HCEC 1CT (cell line): Measurements from ENCODE around the gene LSR.

Experiments
- DNase-seq: peaks from one replicate; pipeline ENCODE4 v3.0.0-alpha.2; 2017

Gene LSR

DNA sequence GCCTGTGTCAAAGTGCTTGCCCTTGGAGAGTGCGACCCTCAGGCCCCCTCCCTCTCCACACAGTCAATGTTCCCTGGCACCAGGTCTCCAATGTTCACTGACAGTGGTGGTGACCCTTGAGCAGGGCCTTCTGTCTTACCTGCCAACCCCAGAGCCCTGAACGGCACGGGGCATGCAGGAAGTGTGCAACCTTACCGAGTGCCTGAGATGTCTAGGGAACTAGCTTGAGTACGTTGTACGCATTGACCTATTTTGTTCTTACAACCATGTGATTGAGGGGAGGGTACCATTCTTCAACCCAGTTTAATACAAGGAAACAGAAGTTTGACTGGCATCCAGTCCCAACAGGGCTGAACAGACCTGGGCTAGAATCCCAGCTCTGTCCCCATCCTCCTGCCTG, 56.4 kb downstream of the LSR start:
- DNase-seq = no peak

DNA sequence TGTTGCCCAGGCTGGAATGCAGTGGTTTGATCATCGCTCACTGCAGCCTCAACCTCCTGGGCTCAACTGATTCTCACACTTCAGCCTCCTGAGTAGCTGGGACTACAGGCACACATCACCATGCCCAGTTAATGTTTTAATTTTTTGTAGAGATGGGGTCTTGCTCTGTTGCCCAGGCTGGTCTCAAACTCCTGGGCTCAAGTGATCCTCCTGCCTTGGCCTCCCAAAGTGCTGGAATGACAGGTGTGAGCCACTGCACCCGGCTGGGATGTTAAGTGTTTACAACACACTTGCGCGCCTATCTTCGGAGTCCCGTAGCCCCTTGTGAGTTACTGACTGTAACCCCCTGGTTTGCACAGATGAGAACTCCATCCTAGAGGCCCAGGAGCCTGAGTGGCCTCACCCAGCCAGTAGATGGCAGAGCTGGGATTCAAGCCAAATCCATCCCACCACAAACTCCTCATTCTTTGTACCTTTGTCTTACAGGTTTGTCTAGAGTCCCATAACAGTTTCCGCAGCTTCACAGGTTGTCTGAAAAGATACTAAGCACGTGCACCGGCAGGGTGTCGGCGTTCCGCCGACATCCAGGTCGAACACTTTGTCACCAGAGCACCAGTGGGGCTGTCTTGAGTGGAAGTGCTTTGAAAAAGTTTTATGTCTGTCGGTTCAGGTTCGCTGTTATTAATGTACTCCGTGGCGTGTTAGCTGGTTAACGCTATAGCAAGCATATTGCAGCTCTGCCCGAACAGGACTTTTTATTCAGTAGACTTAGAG, 57.9 kb downstream of the LSR start:
- no peak for DNase-seq

DNA sequence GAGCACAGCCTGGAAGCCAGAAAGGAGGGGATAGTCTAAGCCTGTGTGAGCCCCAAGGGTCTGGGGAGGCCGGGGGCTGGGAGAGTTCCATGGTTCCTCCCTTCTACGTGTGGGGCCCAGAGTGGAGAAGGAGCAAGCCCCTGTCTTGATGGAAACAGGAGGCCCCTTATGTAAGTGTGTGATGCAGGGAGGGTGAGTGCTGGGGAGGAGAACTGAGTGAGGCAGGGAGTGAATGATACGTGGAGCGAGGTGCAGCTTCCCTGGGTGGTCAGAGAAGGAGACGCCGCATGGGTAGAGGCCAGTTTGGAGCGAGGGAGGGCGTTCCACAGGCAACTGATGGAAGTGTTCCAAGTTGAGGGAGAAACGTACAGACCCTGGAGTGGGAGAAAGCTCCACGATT, 59.1 kb downstream of the LSR start:
- no peak for DNase-seq

DNA sequence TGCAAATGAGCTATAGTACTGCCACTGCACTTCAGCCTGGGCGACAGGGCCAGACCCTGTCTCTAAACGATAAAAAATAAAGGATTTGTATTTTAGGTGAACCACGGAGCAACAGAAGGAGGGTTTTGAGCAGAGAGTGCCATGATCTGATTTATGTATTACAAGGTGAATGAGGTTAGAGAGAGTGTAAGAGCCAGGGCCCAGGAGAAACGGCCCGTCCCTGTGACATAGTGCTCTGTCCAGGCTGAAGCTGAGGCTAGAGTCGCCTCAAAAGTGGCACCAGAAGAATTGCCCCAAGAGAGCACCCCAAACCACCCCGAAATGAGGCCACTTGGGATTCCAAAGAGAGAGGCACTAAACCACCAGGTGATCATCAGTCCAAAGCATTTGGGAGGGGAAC, 60.1 kb downstream of the LSR start:
- no peak for DNase-seq

DNA sequence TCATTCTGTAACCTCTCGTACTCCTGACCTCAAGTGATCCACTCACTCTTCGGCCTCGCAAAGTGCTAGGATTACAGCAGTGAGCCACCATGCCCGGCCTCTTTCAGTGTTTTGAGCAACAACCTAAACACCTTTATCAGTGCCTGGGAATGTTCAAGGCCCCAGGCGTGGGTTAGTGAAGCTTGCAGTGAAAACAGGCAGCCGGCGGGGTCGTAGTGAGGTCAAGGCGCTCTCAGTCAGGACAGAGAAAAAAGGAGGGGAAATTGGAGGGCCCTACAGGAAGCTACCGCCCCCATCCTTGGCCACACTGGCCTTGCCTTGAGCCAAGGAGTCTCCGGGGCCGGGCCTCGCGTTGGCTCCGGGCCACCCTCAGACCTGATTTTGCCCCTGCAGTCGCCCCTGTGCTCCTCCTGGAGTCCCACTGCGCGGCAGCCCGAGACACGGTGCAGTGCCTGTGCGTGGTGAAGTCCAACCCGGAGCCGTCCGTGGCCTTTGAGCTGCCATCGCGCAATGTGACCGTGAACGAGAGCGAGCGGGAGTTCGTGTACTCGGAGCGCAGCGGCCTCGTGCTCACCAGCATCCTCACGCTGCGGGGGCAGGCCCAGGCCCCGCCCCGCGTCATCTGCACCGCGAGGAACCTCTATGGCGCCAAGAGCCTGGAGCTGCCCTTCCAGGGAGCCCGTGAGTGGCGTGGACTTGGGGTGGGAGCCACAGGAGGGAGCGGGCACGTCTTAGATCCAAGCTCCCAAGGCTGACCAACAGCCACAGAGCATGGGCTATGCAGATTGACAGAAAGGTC, 60.9 kb downstream of the LSR start:
- no peak for DNase-seq

DNA sequence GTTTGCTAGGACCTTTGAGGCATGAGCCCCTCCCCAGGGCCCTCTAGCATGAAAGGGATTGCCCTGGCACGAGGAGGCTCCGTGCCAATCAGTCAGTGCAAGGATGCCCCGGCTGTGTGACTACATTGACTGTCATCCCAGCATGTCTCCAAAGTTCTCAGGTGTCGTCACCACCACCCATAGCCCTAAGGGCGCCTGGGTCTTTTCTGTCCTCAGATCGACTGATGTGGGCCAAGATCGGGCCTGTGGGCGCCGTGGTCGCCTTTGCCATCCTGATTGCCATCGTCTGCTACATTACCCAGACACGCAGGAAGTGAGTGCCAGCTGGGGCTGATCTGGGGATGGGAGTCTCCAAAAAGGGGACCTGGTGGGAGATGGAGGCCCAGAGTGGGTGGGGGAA, 61.5 kb downstream of the LSR start:
- DNase-seq = no peak

DNA sequence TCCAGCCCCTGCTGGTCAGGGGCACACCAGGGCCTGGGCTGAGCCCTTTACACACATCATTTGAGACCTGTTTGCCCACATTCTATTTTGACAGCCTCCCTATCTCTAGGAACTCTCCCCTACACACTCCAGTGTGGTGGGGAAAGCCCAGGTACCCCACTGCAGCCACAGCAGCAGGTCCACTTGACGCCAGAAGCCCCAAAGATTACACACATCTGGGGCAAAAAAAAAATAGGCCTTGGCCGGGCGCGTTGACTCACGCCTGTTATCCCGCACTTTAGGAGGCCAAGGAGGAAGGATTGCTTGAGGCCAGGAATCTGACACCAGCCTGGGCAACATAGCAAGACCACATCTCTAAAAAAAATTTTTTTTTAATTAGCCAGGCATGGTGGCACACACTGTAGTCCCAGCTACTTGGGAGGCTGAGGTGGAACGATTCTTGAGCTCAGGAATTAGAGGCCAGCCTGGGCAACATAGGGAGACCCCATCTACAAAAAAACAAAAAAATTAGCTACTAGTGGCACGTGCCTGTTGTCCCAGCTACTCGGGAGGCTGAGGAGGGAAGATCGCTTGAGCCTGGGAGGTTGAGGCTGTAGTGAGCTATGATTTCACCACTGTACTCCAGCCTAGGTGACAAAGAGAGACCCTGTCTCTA, 62.1 kb downstream of the LSR start:
- DNase-seq = no peak

DNA sequence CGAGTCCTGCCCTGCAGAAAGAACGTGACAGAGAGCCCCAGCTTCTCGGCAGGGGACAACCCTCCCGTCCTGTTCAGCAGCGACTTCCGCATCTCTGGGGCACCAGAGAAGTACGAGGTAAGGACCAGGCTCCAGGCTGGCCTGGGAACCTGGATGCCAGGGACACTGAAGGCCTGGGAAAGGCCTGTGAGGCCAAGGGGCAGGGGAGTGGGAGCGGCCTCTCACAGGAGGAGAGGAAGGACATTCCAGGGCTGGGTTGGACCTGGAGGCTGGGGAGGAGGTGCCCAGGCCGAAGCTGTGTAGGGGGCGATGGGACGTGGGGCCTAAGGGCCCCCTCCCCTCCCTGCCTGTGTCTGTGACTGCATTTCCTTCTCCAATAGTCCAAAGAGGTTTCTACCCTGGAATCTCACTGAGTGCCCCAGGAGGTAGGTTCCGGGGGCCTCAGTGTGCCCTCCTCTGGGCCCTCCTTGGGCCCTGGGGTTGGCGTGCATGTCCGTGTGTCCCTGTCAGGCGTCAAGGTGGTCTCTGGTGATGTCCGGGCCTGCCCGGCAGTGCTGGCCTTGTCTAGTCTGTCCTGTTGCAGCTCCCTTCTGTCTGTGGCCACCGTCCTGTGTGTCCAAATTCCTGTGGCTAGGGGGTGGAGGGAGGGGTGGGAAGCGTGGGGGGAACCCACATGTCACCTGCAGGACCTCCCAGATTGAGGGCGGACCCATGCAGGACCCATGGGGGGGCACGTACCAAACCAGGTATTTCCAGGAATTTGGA, 63.3 kb downstream of the LSR start:
- no peak for DNase-seq

DNA sequence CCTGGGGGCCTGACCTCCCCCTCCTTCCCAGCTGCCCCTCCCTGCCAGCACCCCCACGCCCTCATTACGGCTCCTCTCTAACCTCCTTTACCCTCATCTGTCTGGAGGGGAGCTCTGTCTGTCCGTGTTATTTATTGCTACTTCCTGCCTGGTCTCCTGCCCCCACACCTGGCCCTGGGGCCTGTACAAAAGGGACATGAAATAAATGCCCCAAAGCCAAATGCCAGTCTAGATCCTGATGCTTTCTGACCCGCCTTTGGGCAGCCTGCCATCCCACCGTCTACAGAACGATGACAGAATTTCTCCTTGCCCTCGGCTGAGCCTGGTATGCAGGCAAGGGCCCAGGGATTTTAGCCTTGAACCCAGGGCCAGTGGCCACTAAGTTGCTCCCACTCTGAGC, 64.8 kb downstream of the LSR start:
- DNase-seq = no peak

DNA sequence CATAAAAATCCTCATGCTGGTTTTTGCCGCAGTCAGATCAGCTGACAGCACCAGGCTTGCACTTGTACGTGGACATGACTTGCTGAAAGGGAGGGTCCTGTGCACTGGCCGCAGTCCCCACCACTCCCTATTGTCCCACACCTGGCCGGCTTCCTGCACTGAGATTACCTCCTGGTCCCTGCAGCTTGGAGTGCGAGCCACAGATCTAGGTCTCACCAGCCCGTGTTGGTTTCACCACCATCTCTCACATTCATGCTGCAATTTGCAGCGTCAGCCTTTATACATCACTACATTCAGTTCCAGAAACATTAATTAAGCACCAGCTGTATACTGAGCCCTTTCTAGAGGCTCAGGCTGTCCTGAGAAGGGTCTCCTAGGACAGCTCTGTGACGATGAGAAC, 65.2 kb downstream of the LSR start:
- DNase-seq = no peak

DNA sequence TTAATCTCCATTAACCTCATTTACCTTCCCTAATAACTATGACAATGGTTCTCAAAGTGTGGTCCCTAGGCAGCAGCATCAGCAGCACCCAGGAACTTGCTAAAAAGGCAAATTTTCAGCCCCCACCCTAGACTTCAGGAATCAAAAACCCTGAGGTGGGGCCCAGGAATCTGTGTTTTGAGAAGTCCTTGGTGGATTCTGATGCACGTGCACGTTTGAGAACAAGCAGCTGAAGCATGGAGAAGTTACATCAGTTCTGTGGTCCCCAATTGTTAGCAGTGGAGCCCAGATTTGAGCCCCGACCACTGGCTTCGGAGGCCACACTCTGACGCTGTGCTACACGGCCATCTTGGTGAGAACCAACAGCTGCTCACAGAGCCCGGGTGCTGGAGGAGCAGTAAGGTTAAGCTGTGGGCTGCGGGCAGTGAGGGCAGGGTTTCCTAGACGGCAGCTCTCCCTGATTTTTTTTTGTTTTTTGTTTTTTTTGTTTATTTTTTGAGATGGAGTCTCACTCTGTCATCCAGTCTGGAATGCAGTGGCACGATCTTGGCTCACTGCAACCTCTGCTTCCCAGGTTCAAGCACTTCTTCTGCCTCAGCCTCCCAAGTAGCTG, 66.2 kb downstream of the LSR start:
- DNase-seq = no peak

DNA sequence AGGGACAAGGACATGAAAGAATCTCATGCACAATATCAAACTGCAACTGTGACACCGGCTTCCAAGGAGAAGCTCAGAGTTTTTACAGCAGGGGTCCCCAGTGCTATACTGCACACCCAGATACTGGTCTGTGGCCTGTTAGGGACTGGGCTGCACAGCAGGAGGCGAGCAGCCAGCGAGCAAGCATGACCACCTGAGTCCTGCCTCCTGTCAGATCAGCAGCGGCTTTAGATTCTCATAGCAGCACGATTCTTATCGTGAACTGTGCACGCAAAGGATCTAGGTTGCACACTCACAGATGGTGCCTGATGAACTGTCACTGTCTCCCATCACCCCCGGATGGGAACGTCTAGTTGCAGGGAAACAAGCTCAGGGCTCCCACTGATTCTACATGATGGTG, 67.1 kb downstream of the LSR start:
- DNase-seq = no peak

DNA sequence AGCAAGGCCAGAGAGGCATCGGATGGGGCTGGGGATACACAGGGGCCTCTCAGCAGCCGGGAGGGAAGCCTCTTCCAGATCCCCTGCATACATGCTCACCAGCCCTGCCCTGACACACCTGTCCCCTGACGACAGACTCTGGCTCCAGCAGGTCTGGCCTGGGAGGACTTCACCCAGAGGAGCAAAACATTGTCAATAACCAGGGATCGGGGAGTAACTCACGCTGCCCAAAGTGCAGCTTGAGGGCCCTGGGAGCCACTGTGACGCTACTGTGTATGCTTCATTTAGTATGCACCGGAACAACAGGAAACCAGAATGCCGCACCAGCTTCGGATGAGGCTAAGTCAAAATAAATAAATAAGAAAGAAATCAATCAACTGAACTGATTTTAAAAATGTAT, 67.8 kb downstream of the LSR start:
- DNase-seq = no peak
